AG10803 (cell line): ENCODE data around the gene IPO11.
"Not testable (repeated sequence)": the region's sequence is repeated elsewhere in the genome, so short reads cannot be mapped to it uniquely, and the experiment has no call there.

Experiments used
- DNase-seq: peaks from one replicate; pipeline ENCODE4 v3.0.0; 2010; ENCODE audit warnings: low read depth
- H3K4me3 ChIP-seq: 2 replicates; pipeline ENCODE4 v1.5.1; 2011; ENCODE audit warnings: mild to moderate bottlenecking, low read length, control low read depth
- CTCF ChIP-seq: conservative IDR thresholded peaks from 2 replicates; pipeline ENCODE4 v1.5.1; 2011; ENCODE audit warnings: mild to moderate bottlenecking, low read length, control low read depth, inconsistent platforms

IPO11 gene

GRCh38 chr5:62671479-62671878, 258.9 kb downstream of the IPO11 start:
- no peak for TF ChIP-seq CTCF
- DNase-seq, result no peak
- H3K4me3 ChIP-seq, result no peak overlapping the region

GRCh38 chr5:62676596-62676995, 264.0 kb downstream of the IPO11 start:
- not testable (repeated sequence) for H3K4me3 ChIP-seq, DNase-seq
